HG03460 (cell line): Measurements from ENCODE around the gene DNAH3.
"Not testable (repeated sequence)": the region's sequence is repeated elsewhere in the genome, so short reads cannot be mapped to it uniquely, and the experiment has no call there.

ENCODE experiments used
- ATAC-seq: cut with Tn5 transposase; IDR thresholded peaks from one replicate; pipeline ENCODE4 v1.9.1; 2021; ENCODE audit not compliant: unreplicated experiment

The DNAH3 gene

DNA sequence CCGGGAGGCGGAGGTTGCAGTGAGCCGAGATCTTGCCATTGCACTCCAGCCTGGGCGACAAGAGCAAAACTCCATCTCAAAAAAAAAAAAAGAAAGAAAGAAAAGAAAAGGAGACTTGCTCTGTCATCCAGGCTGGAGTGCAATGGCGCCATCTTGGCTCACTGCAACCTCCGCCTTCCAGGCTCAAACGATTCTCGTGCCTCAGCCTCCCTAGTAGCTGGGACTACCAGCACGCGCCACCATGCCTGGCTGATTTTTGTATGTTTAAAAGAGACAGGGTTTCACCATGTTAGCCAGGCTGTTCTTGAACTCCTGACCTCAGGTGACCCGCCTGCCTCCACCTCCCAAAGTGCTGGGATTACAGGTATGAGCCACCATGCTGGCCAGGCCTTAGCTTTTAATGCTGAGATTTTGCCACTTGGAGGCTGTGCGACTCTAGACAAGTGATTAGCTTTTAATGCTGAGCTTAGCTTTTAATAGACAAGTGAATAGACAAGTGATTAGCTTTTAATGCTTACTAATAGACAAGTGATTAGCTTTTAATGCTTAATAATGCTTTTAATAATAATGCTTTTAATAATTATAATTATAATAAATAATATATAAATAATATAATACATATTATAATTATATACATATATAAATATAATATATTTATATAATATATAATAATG, 17.4 kb upstream of the DNAH3 start:
- no peak for ATAC-seq

GRCh38 chr16:21167360-21167759, 16.7 kb upstream of the DNAH3 start:
- no peak for ATAC-seq

GRCh38 chr16:21166561-21166961, 15.9 kb upstream of the DNAH3 start:
- ATAC-seq: no peak

- no peak for ATAC-seq
These were observed 14.0 kb upstream of the DNAH3 start for GRCh38 chr16:21164521-21165168.

GRCh38 chr16:21163576-21163975, 12.9 kb upstream of the DNAH3 start:
- ATAC-seq: no peak

DNA sequence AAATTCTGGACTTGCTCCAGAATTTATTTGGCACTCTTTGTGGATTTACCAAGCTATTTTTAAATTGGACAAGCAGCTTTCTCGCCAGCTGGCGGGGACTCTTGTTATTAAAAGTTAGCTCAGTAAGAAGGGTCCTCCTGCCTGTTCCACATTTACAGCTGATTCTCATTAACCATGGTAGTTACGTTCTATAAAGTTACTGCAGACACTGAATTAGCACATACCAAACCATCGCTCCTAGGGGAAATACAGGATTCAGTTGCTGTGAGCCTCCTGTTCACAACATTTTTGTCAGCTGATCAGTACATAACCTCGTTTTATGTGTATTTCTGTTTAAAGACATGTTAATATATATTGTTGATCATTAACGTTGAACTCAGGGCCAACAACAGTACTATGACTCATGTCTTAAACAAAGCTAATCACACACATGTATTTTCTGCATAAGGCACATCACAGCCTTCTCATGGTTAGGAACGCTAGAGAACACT, 12.1 kb upstream of the DNAH3 start:
- no peak for ATAC-seq

GRCh38 chr16:21161211-21161610, 10.6 kb upstream of the DNAH3 start:
- ATAC-seq: no peak

DNA sequence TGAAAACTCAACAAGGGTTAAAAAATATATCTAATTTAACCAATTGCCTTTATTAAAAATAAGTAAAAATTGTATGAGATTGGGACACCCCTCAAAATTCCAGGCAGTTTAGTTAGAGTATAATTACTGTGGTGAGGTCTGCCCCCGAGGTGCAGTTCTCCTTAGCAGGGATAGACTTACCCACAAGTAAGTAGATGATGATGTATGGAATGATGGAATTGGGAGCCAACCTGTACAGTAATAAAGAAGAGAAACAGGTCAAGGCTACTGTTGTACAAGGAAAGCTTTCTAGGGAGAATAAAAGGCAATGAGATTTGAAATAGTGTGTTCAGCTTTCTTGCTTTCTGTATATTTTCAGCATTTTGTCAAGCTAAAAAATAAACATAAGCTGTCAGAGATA, 9.6 kb upstream of the DNAH3 start:
- ATAC-seq: no peak

DNA sequence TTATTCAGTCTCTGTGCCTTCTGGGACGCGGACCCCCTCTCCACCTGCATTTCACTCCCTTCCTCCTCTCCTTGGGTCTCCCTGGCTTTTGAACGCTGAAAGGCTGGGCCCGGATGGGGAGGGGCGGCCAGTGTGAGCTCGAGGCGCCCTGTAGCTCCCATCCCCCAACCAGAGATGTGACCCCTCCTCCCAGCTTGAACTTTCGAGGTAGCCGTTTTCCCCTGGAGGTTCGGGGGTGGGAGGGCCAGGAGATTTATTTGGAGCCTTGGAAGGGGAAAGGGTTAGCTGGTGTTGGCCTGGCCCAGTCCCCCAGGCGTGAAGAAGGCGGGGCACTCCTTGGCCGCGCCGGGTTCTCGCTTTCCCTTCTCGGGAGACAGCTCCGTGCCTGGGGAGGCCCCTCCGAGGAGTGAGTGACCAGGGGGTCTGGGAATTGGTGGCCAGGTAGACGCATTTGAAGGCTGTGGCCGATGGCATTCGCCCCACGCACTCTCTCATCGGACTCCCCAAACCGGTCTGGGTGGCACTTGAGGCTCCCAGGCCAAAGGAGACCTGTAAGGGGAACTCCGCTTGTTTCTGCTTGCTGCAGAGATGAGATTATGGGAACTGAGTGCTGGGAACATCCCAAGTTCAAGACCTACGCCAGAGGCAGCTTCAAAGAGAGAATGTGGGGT, 8.8 kb upstream of the DNAH3 start:
- ATAC-seq: no peak

DNA sequence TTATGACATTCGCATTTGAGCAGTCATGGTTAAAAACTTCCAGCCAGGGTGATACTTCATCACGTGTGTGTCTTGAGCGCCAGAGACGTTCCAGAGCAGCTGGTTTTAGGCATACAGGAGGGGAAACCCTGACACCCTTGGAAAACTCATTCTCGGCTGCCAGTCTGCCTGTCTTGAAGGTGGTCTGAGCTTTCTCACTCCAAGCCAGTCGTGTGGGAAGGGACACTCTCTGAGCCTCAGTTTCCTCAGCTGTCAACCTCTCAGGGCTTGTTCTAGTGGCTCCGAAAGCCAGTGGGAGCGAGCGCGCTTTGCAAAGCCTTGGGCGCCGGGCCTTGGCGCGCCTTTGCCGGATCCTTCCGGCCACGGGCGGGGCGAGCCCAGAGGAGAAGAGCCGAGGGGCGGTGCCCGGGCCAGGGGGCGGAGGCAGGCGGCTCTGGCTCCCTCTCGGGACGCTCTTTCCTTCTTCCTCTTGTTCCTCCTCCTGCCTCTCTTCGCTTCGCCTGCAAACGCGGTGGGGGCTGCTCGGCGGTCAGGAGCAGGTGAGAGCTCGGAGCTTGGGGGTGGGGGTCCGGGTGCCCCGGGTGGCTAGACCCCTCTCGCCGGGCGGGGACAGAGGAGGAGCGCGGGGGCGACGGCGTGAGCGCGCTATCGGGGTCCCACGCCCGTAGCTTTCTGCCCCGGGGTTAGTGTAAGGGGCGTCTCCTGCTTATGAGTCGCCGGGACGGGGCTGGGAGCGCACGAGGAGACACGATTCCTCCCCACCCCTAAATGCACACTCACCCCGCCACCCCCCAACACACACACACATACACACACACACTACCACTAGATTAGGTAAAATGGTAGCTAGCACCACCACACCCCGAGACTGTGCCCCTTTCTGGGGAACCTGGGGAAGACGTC, 7.8 kb upstream of the DNAH3 start, which contains the start of gene LDAF1:
TSS of gene LDAF1 (plus strand) at position 467 of the 903 bp plus-strand sequence. CDS start 2,509 bp downstream, outside the sequence.
- peak; percentile 74 for ATAC-seq

DNA sequence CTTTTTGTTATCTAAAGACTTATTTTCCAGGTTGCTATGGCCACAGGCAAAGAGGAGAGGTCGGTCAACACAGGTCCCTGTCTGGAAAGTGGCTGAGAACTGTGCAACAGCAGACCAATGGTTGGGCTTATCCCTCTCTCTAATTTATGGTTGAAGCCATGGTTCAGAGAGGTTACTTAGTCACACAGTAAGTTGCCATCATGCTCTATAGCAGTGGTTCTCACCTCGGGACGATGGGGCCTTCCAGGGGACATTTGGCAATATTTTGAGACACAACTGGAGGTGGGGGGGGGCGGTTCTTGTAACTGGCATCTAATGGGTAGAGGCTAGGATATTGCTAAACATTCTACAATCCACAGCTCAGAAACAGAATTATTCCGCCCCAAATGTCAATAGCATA, 7.0 kb upstream of the DNAH3 start:
- ATAC-seq: no peak

DNA sequence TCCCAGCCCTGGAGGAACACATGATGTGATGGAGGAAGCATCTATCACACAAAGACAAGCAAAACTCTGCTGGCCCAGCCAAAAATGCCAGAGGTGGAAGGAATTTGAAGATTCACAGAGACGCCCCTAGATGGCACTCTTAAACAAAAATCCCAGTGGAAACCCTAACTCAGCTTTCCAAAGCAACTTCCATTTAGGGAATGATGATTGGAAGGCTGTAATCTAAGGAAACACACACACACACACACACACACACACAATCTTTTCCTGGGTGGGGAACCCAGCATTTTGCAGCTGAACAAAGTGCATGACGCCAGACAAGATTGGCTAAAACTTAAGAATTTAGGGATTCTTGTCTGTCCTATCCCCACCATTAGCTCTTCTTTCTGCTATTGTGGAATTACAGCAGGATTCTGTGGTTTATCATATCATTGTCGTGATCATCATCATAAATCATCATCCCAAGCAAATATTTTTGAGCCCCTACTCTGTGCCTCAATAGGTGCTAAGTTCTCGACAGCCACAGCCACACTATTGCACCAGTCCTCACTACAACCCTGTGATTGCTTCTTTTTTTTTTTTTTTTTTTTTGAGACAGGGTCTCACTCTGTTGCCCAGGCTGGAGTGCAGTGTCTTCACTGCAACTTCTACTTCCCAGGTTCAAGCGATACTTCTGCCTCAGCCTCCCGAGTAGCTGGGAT, 6.3 kb upstream of the DNAH3 start:
- ATAC-seq: no peak

GRCh38 chr16:21156011-21156410, 5.4 kb upstream of the DNAH3 start:
- ATAC-seq: not testable (repeated sequence)

DNA sequence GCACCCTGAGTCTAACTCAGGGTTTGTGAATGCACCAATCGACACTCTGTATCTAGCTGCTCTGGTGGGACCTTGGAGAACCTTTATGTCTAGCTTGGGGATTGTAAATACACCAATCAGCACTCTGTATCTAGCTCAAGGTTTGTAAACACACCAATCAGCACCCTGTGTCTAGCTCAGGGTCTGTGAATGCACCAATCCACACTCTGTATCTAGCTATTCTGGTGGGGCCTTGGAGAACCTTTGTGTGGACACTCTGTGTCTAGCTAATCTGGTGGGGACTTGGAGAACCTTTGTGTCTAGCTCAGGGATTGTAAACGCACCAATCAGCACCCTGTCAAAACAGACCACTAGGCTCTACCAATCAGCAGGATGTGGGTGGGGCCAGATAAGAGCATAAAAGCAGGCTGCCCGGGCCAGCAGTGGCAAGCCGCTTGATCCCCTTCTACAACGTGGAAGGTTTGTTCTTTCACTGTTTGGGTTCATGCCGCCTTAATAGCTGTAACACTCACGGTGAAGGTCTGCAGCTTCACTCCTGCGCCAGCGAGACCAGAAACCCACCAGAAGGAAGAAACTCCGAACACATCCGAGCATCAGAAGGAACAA, 2.6 kb upstream of the DNAH3 start:
- ATAC-seq: not testable (repeated sequence)

- not testable (repeated sequence) for ATAC-seq
These were observed 1.7 kb upstream of the DNAH3 start for GRCh38 chr16:21152160-21153030.

- no peak for ATAC-seq
These were observed 4.9 kb downstream of the DNAH3 start for GRCh38 chr16:21145738-21146137.

DNA sequence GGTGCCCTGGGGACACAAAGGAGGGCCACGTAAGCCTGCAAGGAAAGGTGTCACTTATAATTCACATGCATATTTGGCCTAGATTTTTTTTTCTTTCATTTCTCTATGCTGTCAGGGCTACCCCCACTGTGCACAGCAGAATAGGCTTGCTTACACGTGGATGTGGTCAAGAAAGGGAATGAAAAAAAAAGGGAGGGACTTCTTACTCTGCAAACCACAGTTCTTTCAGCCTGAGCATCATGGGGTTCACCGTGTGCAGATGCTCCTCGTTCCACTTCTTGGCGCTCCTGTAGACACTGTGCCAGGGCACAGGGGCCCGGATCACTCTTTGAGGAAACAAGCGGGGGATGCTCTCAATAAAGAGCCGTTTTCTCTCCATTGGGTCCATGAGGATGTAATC, 16.6 kb downstream of the DNAH3 start:
- no peak for ATAC-seq

DNA sequence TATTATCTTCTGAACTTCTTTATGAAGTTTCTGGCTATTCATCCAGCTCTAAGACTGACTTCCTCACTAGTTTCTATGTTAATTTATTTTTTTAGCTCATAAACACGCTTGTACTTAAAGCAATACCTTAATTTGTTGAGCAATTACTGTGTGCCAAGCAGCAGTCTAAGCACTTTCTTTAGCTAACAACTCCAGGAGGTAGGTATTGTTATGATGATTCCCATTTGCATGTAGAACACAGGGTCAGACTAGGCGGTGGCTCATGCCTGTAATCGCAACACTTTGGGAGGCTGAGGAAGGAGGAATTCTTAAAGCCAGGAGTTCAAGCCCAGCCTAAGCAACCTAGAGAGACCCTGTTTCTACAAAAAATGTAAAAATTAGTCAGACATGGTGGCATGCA, 19.8 kb downstream of the DNAH3 start:
- no peak for ATAC-seq

DNA sequence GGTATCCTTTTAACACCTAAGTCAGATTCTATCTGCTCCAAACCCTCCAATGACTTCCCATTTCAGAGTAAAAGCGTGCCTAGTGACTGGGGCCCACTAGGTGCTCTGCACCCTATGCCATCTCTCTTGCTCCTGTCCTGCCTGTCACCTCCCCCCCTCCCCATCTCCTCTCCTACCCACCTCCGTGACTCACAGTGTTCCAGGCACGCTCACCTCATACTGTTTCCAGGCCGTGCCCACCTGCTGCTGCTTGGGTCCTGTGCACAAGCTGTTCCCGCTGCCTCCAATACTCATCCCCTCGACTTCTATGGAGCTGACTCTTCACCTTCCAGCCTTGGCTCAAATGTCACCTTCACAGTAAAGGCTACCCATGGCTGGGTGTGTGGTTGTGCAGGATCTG, 21.7 kb downstream of the DNAH3 start:
- no peak for ATAC-seq
